ENCODE data around the gene CDH4. TPM values are rescaled to one million over a fixed set of nuclear protein-coding genes. Genes with fewer than 3 reads are reported as not detected.

Gene CDH4
- total RNA-seq, 1 donor, result 0.18 TPM

DNA sequence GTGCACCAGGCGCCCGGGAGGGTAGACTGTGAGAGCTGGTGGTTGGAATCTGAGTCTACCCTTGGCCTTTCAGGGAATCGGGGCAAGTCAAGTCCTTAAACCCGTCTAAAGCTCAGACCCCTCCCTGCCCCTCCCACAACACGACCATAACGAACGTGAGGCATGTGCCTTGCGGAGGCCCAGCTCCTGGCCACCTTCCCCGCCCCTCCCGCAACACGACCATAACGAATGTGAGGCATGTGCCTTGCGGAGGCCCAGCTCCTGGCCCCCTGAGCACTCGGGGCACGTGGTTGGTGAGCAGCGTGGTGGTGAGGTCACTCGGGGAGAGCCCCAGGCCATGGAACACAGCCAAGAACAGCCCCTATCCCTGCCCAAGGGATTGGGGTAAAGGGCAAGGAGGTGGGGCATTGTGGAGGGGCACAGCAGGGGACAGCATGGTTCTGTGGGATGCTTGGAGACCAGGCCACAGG, 681.5 kb downstream of the CDH4 start:
- TF ChIP-seq, protein P1, sequence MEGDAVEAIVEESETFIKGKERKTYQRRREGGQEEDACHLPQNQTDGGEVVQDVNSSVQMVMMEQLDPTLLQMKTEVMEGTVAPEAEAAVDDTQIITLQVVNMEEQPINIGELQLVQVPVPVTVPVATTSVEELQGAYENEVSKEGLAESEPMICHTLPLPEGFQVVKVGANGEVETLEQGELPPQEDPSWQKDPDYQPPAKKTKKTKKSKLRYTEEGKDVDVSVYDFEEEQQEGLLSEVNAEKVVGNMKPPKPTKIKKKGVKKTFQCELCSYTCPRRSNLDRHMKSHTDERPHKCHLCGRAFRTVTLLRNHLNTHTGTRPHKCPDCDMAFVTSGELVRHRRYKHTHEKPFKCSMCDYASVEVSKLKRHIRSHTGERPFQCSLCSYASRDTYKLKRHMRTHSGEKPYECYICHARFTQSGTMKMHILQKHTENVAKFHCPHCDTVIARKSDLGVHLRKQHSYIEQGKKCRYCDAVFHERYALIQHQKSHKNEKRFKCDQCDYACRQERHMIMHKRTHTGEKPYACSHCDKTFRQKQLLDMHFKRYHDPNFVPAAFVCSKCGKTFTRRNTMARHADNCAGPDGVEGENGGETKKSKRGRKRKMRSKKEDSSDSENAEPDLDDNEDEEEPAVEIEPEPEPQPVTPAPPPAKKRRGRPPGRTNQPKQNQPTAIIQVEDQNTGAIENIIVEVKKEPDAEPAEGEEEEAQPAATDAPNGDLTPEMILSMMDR (IDR thresholded peaks at IDR 0.05; ENCODE audit: insufficient read depth, low read length), result no peak
- H3K4me3 ChIP-seq (ENCODE audit: low read depth, low read length), result no peak overlapping the region
- DNase-seq (ENCODE audit: low read depth), result no peak

DNA sequence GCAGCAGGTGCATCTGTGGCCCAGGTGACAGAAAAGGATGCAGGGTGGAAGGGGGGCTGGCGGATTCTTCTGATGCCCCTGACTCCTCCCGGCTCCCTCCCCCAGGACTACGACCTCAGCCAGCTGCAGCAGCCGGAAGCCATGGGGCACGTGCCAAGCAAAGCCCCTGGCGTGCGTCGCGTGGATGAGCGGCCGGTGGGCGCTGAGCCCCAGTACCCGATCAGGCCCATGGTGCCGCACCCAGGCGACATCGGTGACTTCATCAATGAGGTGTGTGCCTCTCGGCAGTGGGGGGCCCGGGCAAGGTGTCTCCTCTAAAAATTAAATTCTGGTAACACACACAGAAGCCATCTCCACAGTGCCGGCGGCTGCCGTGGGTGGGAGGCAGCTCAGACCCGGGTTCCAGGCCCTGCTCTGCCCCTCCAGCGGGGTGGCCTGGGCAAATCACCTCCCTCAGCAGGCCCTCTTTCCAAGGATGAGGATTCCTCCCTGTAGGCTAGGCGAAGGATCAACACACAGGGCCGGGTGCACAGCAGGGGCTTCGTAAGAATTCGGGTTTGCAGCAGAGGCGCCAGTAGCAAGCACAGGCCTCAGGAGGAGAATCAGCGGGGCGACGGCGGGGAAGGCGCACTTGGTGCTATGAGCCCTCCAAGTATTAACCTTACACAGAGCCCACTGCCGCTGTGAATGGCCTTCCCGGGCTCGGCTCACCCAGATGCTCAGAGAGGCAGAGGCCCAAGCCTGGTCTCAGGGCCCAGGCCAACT, 682.1 kb downstream of the CDH4 start:
- TF ChIP-seq, protein P1 (IDR thresholded peaks at IDR 0.05; ENCODE audit: insufficient read depth, low read length), result no peak
- no peak overlapping the region for H3K4me3 ChIP-seq (ENCODE audit: low read depth, low read length)
- no peak for DNase-seq (ENCODE audit: low read depth)

DNA sequence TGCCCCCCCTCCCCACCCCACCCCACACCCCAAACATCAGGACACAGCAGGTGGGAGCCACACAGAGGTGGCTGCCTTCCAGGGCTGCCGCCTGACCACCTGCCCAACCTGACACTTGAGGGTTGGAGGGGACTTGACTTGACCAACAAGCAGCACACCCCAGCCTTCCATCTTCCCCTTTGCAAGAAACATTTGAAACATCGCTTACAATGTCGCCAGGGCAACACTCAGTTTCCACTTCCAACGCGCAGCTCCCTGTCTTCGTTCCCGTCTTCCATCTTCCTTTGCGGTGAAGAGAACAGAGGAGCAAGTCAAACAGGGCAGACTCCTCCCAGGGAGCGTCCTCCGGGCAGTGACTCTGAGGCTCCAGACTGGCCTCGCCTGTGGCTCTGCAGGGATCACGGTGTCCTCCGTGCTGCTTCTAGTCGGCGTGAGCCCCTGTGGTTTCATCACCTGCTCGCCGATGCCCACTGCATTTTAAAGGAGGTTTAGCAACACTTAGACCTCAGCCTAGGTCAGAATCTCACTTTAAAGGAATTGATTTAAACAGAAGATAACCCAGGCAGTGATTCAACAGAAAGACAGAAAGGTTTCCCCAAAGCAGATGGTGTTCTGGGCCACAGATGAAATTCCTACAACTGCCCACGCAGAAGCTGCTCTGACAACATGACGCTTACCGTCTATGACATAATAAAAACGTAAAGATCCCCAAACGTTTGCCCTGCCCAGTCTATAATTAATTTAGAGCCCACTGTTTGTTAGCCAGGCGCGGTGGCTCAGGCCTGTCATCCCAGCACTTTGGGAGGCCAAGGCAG, 682.9 kb downstream of the CDH4 start:
- TF ChIP-seq, protein P1 (IDR thresholded peaks at IDR 0.05; ENCODE audit: insufficient read depth, low read length), result no peak
- DNase-seq (ENCODE audit: low read depth), result no peak
- no peak overlapping the region for H3K4me3 ChIP-seq (ENCODE audit: low read depth, low read length)

DNA sequence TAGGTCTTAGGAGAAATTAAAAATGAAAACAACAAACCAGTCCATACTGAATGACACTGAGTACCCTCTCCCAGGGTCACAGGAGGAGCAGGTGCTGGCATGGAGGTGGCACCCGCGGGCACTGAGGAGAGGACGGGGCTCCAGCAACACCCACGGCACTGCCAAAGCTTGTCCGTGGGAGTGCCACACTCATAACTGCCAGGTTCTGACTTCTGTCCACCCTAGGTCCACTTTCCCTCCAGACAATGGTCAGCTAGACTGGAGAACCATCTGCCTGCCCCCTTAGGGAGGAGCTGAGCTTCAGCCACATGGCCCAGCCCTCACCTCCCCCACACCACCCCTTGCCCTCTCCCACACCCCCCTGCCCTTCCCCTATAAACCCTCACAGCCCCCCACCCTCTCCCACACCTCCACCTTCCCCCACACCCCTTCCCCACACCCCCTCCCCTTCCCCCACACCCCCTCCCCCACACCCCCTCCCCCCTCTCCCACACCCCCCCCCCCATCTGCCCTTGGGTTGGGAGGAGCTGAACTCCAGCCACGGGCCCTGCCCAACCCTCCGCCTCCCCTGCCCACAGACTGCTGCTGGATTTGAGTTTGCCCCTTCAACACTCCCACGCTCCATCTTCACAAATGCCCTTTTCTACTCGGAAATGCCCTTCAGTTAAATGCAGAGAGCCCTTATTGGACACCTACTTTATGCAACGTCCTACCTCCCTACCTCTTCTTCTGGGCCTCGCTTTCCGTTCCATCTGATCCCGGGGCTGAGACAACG, 684.1 kb downstream of the CDH4 start:
- DNase-seq (ENCODE audit: low read depth), result no peak
- no peak overlapping the region for H3K4me3 ChIP-seq (ENCODE audit: low read depth, low read length)
- TF ChIP-seq, protein P1 (IDR thresholded peaks at IDR 0.05; ENCODE audit: insufficient read depth, low read length), result no peak

- DNase-seq (ENCODE audit: low read depth), result no peak
- no peak overlapping the region for H3K4me3 ChIP-seq (ENCODE audit: low read depth, low read length)
- TF ChIP-seq, protein P1 (IDR thresholded peaks at IDR 0.05; ENCODE audit: insufficient read depth, low read length), result no peak
These were observed 684.7 kb downstream of the CDH4 start for GRCh38 chr20:61936701-61937131.

DNA sequence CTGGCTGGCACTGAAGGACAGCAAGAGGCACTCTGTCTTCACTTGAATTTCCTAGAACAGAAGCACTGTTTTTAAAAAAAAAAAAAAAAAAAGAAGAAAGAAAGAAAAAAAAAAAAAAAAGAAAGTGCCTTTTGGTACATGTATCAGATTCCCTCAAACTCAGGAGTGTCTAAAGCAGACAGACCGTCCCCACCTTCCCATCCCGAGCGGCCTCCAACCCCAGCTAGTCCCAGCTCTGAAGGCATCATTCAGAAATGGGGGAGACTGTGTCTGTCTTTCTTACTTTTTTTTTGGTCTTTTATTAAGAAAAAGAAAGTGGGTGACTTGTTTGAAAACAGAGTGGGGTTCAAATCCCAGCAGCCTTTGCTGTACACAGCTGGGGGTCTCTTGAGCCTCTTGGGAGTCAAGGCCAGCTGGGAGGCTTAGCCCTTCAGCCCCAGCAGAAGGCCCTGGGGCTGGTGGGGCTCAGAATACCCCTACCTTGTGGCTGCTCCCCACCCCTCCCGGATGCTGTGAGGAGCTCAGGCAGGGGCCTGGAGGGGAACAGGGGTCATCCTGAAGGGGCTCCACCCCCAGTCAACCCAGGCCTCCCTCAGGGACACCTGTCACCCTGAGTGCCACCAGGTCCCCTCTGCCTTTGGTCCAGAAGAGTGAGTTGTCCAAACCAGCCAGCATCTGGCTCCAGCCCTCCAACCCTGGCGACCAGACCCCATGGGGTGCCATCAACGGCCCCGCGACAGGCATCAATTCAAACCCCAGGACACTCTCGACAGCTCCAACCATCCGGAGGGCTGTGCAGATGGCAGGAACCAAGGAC, 685.3 kb downstream of the CDH4 start:
- TF ChIP-seq, protein P1 (IDR thresholded peaks at IDR 0.05; ENCODE audit: insufficient read depth, low read length), result no peak
- no peak overlapping the region for H3K4me3 ChIP-seq (ENCODE audit: low read depth, low read length)
- DNase-seq (ENCODE audit: low read depth), result no peak
